ENCODE measurements around the gene ANKIB1. TPM values are rescaled to one million over a fixed set of nuclear protein-coding genes. Genes with fewer than 3 reads are reported as not detected.

ANKIB1 gene, protein sequence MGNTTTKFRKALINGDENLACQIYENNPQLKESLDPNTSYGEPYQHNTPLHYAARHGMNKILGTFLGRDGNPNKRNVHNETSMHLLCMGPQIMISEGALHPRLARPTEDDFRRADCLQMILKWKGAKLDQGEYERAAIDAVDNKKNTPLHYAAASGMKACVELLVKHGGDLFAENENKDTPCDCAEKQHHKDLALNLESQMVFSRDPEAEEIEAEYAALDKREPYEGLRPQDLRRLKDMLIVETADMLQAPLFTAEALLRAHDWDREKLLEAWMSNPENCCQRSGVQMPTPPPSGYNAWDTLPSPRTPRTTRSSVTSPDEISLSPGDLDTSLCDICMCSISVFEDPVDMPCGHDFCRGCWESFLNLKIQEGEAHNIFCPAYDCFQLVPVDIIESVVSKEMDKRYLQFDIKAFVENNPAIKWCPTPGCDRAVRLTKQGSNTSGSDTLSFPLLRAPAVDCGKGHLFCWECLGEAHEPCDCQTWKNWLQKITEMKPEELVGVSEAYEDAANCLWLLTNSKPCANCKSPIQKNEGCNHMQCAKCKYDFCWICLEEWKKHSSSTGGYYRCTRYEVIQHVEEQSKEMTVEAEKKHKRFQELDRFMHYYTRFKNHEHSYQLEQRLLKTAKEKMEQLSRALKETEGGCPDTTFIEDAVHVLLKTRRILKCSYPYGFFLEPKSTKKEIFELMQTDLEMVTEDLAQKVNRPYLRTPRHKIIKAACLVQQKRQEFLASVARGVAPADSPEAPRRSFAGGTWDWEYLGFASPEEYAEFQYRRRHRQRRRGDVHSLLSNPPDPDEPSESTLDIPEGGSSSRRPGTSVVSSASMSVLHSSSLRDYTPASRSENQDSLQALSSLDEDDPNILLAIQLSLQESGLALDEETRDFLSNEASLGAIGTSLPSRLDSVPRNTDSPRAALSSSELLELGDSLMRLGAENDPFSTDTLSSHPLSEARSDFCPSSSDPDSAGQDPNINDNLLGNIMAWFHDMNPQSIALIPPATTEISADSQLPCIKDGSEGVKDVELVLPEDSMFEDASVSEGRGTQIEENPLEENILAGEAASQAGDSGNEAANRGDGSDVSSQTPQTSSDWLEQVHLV
- total RNA-seq (2014; rRNA removed; shearing (Covaris generic)) = 36.6 and 50.7 TPM in 2 replicates

DNA sequence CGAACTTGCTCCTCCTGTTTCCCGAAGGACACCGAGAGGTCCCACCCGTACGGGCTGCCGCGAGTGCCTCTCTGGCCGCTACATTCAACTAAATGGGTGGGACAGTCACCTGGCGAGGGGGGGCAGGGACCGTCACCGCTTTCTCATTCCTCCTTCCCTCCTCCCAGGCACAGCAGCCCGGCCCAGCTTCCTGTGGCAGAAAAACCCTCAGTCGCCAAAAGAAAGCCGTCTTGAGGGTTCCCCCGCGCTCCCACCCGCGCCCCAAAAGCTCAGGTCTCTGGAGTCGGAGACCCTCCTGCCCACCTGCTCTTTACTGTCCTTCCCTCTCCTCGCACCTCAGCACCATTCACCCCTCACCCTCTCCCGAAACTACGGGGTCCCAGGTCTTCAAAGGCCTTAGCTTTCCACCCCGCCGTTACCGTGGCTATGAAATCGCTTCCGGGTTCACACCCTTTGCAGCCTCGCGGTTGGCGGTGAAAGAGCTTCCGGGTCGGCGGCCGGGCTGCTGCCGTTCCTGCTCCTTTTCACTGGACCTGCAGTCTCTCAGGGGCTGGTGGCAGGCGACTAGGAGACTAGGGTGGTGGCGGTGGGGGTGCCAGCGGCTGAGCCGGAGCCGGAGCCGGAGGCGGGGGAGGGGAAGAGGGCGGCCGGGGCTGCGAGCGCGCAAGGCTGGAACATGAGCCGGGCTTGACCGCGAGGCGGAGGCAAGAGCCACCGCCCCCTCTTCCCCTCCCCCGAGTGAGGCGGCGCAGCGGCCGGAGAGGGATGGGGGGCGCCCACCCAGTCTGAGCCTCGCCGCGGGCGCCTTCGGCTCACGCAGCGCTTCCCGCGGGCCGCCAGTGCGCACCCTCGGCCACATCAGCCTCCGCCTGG lies at the start of gene ANKIB1, which contains the start of gene KRIT1:
ANKIB1 (plus strand) TSS at position 488 of the 873 bp plus-strand sequence. CDS start 49,005 bp downstream, outside the sequence.
KRIT1 (minus strand) TSS at position 428 of the 873 bp plus-strand sequence. CDS start 3,779 bp downstream, outside the sequence.
- DNase-seq (ENCODE audit: low read depth) = peak; percentile 85

GRCh38 chr7:92200791-92201190 lies 45.0 kb upstream of the ANKIB1 start:
- no peak for DNase-seq (ENCODE audit: low read depth)

DNA sequence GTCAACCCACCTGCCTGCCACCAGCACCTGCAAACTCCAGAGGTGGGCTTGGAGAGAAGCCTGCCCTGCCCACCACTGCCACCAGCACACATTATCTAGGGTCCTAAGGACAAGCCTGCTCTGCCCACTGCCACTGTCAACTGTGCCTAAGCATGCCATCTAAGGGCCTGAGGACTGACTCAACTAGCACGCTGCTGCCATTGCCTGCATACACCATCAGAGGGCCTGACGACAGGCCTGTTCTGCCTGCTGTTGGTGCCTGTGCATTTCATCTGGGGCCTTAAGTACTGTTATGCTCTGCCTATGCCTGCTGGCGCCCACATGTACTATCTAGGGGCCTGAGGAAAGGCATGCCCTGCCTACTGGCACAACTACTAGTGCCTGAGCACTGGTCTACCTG lies 39.8 kb upstream of the ANKIB1 start:
- no peak for DNase-seq (ENCODE audit: low read depth)

DNA sequence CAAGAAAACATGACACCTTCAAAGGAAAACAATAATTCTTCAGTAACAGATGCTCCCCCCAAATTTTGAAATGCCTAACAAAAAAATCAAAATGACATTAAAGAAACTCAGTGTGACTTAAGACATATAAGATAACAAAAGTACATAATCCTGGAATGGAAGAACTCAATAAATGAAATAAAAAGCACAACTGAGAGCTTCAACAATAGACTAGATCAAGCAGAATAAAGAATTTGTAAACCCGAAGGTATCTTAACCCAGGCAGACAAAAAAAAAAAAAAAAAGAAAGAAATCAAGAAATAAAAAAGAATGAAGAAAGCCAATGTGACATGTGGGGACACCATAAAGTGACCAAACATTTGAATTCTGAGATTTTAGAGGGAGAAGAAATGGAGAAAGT lies 39.1 kb upstream of the ANKIB1 start:
- DNase-seq (ENCODE audit: low read depth) = no peak

DNA sequence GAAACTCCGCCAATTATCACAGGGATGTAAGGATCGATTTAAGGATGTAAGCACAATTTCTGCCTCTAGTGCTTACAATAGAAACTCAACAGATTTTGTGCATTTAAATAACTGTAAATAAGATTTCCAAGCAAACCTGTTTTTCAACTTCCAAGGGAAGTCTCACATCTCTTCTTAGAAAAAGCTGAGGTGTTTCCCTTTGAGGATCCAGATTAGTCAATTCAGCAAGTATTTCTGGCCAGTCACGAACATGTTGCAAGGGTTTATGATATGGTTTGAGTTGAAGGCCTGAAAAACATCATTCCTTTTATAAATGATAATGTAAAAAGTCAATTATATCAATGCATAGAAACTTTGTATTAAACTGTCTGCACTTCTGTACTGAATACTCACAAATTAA lies 24.0 kb upstream of the ANKIB1 start:
- DNase-seq (ENCODE audit: low read depth) = no peak

- no peak for DNase-seq (ENCODE audit: low read depth)
Observed at GRCh38 chr7:92226981-92227380, 18.8 kb upstream of the ANKIB1 start.

DNA sequence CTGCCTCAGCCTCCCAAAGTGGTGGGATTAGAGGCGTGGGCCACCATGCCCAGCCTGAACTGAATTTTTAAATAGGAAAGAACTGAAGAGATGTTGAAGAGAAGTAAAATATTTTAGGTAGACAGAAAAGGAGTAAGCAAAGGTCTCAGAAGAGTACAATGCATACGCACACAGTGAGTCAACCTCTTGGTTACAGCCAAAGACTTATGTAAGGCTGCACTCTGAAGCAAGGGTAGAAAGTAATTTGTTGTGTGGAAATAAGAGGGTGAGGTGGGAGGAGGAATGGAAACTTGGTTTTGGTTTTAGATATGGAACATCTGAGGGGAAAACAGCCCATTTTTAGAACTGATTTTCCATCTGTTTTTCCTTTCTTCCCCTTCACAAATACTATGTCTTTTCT lies 17.7 kb upstream of the ANKIB1 start:
- no peak for DNase-seq (ENCODE audit: low read depth)

DNA sequence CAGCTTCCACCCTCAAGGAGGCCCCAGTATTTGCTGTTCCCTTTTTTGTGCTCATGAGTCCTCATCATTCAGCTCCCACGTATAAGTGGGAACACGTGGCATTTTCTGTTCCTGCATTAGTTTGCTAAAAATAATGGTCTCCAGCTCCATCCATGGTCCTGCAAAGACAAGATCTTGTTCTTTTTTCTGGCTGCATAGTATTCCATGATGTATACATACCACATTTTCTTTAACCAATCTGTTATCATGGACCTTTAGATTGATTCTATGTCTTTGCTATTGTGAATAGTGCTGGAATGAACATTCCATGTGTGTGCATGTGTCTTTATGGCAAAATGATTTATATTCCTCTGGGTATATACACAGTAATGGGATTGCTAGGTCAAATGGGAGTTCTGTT lies 17.0 kb upstream of the ANKIB1 start:
- no peak for DNase-seq (ENCODE audit: low read depth)

GRCh38 chr7:92230547-92230946 lies 15.2 kb upstream of the ANKIB1 start:
- DNase-seq (ENCODE audit: low read depth) = no peak

DNA sequence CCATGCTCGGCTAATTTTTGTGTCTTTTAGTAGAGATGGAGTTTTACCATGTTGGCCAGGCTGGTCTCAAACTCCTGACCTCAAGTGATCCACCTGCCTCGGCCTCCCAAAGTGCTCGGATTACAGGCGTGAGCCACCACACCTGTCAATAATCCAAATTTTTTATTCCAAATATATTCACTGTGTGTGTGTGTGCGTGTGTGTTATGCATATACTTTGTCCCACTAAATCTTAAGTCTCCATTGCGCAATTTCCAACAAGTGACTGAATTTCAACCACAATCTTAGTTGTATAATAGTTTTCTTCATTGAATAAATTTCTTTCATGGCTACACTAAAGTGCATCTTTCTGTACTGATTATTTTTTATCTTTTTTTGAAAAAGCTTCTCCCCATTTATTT lies 2.8 kb upstream of the ANKIB1 start:
- DNase-seq (ENCODE audit: low read depth) = no peak

- no peak for DNase-seq (ENCODE audit: low read depth)
Observed at GRCh38 chr7:92244808-92245486, 827 bp upstream of the ANKIB1 start.

DNA sequence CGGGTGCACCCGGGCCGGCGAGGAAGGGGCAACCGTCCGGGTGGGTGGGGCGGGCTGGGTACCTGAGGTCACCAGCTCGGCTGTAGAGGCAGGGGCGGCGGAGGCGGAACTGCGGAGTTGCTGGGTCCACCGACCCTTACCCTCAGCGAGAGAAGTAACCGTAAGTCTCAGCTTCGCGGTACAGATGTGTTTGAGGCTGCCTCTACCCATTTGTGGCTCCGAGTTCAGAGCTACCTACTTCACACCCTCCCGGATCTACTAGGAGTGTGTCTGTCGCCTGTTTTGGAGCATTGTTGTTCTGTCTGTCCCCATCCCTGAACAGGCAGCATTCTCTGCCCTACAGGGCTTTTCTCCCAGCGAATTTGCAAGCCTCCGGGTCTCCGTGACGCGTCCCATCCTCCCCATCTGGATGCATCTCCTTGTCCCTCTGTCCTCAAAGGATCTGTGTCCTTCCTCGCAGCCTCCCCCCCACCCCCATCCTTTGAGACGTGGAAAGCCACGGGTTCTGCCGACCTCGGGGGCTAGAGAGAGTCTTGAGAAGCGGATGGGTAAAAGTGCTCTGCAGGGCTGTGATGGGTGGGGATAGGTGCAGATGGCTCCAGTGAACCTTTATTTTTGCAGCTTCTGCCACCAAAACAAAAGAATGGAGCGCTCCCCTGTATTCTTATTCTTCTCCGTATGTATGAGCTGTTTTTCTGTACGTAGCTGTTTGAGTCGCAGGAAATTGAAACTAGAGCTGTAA lies 757 bp downstream of the ANKIB1 start:
- DNase-seq (ENCODE audit: low read depth) = peak; percentile 32

GRCh38 chr7:92250603-92251002 lies 4.8 kb downstream of the ANKIB1 start:
- no peak for DNase-seq (ENCODE audit: low read depth)

DNA sequence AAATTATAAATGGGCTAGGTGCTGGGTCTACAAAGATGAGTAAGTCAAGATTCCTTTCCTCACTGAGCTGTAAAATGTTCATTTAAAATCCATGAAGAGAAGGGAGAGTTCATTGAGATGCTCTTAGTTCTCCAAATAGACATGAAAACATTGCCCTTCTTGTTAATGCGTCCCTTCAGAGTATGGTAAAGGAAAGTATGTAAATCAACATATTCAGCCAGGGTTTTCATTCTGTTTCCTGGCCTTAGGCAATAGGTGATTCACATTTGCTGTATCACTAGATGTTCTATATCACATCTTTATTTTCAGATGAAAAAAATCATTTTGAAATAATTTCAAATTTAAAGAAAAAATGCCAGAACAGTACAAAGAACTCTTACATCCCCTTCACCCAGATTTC lies 5.4 kb downstream of the ANKIB1 start:
- DNase-seq (ENCODE audit: low read depth) = peak; percentile 45

GRCh38 chr7:92253251-92253650 lies 7.5 kb downstream of the ANKIB1 start:
- DNase-seq (ENCODE audit: low read depth) = no peak

GRCh38 chr7:92254800-92255199 lies 9.0 kb downstream of the ANKIB1 start:
- DNase-seq (ENCODE audit: low read depth) = peak; percentile 35

- DNase-seq (ENCODE audit: low read depth) = peak; percentile 81
Observed at GRCh38 chr7:92255308-92255707, 9.5 kb downstream of the ANKIB1 start.

- DNase-seq (ENCODE audit: low read depth) = no peak
Observed at GRCh38 chr7:92259062-92259461, 13.3 kb downstream of the ANKIB1 start.

DNA sequence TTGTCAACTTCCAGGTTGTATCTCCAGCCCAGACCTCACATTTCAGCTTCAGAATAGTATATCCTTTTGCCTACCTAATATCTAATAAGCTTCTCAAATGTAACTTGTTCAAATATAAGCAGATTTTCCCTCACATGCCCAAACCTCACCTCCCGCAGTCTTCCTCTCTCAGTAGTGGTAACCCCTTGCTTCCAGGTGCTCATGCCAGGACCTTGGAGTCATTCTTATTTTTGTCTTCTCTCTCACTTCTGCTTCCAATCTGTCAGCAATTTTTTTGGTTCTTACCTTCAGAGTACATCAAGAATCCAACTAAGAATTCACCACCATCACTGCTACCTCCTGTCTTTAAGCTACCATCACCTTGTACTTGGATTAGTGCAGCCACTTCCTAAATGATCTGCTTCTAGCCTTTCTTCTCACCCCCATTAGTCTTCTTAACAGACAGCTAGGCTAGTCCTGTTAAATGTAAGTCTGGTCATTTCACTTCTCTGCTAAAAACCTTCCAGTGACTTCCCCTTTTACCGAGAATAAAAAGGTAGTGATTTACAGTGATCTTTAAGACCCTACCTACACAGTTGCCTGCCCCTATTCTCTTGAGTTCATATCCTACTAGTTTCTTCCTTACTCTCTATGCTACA lies 14.0 kb downstream of the ANKIB1 start:
- no peak for DNase-seq (ENCODE audit: low read depth)

Data from RPMI7951 (cell line).